Smooth muscle cell (in vitro differentiated cells): ENCODE results near the gene HOXD8. TPM values are rescaled to one million over a fixed set of nuclear protein-coding genes. Genes with fewer than 3 reads are reported as not detected.

Experiments
- DNase-seq: peaks from one replicate; lab custom pipeline; 2025; ENCODE audit not compliant: unreplicated experiment; lab: John Stamatoyannopoulos, UW
- H2AFZ ChIP-seq: fragments of 200-600 bp; sonication (generic); 2 replicates; pipeline ENCODE4 v1.6.0; 2016; ENCODE audit warnings: antibody characterized with exemption, low read depth, mild to moderate bottlenecking
- H3F3A ChIP-seq: fragments of 200-600 bp; sonication (generic); 2 replicates; pipeline ENCODE4 v1.6.0; 2017; ENCODE audit warnings: antibody characterized with exemption, low read depth
- H3K27ac ChIP-seq: fragments of 200-600 bp; sonication (generic); 2 replicates; pipeline ENCODE4 v1.5.1; 2016; ENCODE audit warnings: low read depth, mild to moderate bottlenecking
- H3K27me3 ChIP-seq: fragments of 200-600 bp; sonication (generic); 2 replicates; pipeline ENCODE4 v1.6.1; 2016; ENCODE audit warnings: low read depth, mild to moderate bottlenecking
- H3K36me3 ChIP-seq: fragments of 200-600 bp; sonication (generic); 2 replicates; pipeline ENCODE4 v1.5.1; 2016; ENCODE audit warnings: low read depth
- H3K4me1 ChIP-seq: fragments of 200-600 bp; sonication (generic); 2 replicates; pipeline ENCODE4 v1.5.1; 2016; ENCODE audit warnings: low read depth
- H3K4me2 ChIP-seq: fragments of 200-600 bp; sonication (generic); 2 replicates; pipeline ENCODE4 v1.6.0; 2016; ENCODE audit warnings: mild to moderate bottlenecking
- H3K4me3 ChIP-seq: fragments of 200-600 bp; sonication (generic); 2 replicates; pipeline ENCODE4 v1.5.1; 2016; ENCODE audit warnings: mild to moderate bottlenecking
- H3K79me2 ChIP-seq: fragments of 200-600 bp; sonication (generic); 2 replicates; pipeline ENCODE4 v1.6.0; 2016; ENCODE audit warnings: low read depth, mild to moderate bottlenecking
- H3K9ac ChIP-seq: fragments of 200-600 bp; sonication (generic); 2 replicates; pipeline ENCODE4 v1.6.0; 2016; ENCODE audit warnings: low read depth
- H3K9me3 ChIP-seq: fragments of 200-600 bp; sonication (generic); replicated peaks from 2 replicates; pipeline ENCODE4 v1.5.1; 2016; ENCODE audit warnings: low read depth
- H4K20me1 ChIP-seq: fragments of 200-600 bp; sonication (generic); 2 replicates; pipeline ENCODE4 v1.6.0; 2016; ENCODE audit warnings: low read depth
- CTCF ChIP-seq: fragments of 200-600 bp; sonication (generic); IDR thresholded peaks from 2 replicates; pipeline ENCODE4 v1.5.1; 2017; ENCODE audit warnings: borderline replicate concordance, mild to moderate bottlenecking, antibody characterized with exemption; ENCODE audit not compliant: insufficient read depth, poor library complexity, severe bottlenecking
- WGBS: methylation state at CpG from one replicate; pipeline ENCODE4 v1.1.7; 2016; ENCODE audit warnings: low lambda C conversion rate; 5-methylcytosine and 5-hydroxymethylcytosine counted together
- polyA plus RNA-seq: library from polyadenylated mRNA; unstranded; fragments of >200 nt; fragmentation: Nextera tagmentation; extraction: Ambion mirVana; gene quantifications from 2 replicates; pipeline ENCODE4 v1.2.1, GENCODE V29; 2016
- total RNA-seq: library from RNA; depleted of rRNA; stranded (reverse); fragments of >200 nt; gene quantifications from 2 replicates; pipeline ENCODE4 v1.2.3, GENCODE V29; 2014

HOXD8 gene
- total and polyA plus RNA-seq, 2 experiments from 2014 or later = 0.13 TPM; not detected in 1

- no peak overlapping the region for H3K4me2 ChIP-seq
- H3K9ac ChIP-seq = no peak overlapping the region
- WGBS = 7% methylated on average over 13 of the region's 13 CpGs
- peaks cover 7% of the 10 kb centered on the region for H3K4me1 ChIP-seq
- no peak overlapping the region for H3K27ac ChIP-seq
- no peaks in the 10 kb centered on the region for H3K79me2 ChIP-seq
- no peak overlapping the region for H2AFZ ChIP-seq
- peak; percentile 95 for TF ChIP-seq CTCF
- no peak overlapping the region for H3K4me3 ChIP-seq
- peaks cover 98% of the 10 kb centered on the region for H3K27me3 ChIP-seq
- no peaks in the 10 kb centered on the region for H3F3A ChIP-seq
- DNase-seq = no peak
- H3K9me3 ChIP-seq = no peaks in the 10 kb centered on the region
- H3K36me3 ChIP-seq = no peaks in the 10 kb centered on the region
- peaks cover 23% of the 10 kb centered on the region for H4K20me1 ChIP-seq
Measured at GRCh38 chr2:176126929-176127773, 2.4 kb upstream of the HOXD8 start.

GRCh38 chr2:176127774-176128072 lies 1.8 kb upstream of the HOXD8 start:
- Histone ChIP-seq H3K4me1 (peaks cover 7% of the 10 kb centered on the region), H3K27ac (no peak overlapping the region), H3K9me3 (no peaks in the 10 kb centered on the region), H3F3A (no peaks in the 10 kb centered on the region), H3K9ac (no peak overlapping the region), H3K27me3 (peaks cover 98% of the 10 kb centered on the region), H2AFZ (no peak overlapping the region), H3K4me2 (no peak overlapping the region), H3K79me2 (no peaks in the 10 kb centered on the region), H4K20me1 (peaks cover 18% of the 10 kb centered on the region), H3K36me3 (no peaks in the 10 kb centered on the region), H3K4me3 (no peak overlapping the region)
- no peak for TF ChIP-seq CTCF
- WGBS = 51% methylated on average over 4 of the region's 4 CpGs
- no peak for DNase-seq

- DNase-seq = no peak
- H3K9me3 ChIP-seq = no peaks in the 10 kb centered on the region
- no peaks in the 10 kb centered on the region for H3F3A ChIP-seq
- peak overlapping the region; percentile 87 for H3K4me2 ChIP-seq
- no peaks in the 10 kb centered on the region for H3K36me3 ChIP-seq
- peak overlapping the region; percentile 17 for H2AFZ ChIP-seq
- 8% methylated on average over 47 of the region's 49 CpGs for WGBS
- H3K4me3 ChIP-seq = peak overlapping the region; percentile 54
- no peak overlapping the region for H3K9ac ChIP-seq
- peaks cover 98% of the 10 kb centered on the region for H3K27me3 ChIP-seq
- H3K4me1 ChIP-seq = peaks cover 7% of the 10 kb centered on the region
- peaks cover 12% of the 10 kb centered on the region for H4K20me1 ChIP-seq
- no peaks in the 10 kb centered on the region for H3K79me2 ChIP-seq
- H3K27ac ChIP-seq = no peak overlapping the region
- no peak for TF ChIP-seq CTCF
Measured at GRCh38 chr2:176128172-176128981, 1.1 kb upstream of the HOXD8 start.
